ENCODE measurements around the gene PCLO.

Gene PCLO

GRCh38 chr7:82810558-82811259 lies 352.0 kb downstream of the PCLO start:
- DNase-seq: no peak

GRCh38 chr7:82808633-82809032 lies 354.1 kb downstream of the PCLO start:
- DNase-seq: no peak

- no peak for DNase-seq
Observed at GRCh38 chr7:82805527-82805960, 357.1 kb downstream of the PCLO start.

GRCh38 chr7:82803411-82803810 lies 359.3 kb downstream of the PCLO start:
- DNase-seq: no peak

GRCh38 chr7:82789883-82790609 lies 372.6 kb downstream of the PCLO start:
- no peak for DNase-seq

GRCh38 chr7:82778021-82778420 lies 384.7 kb downstream of the PCLO start:
- no peak for DNase-seq

GRCh38 chr7:82762880-82763279 lies 399.8 kb downstream of the PCLO start:
- no peak for DNase-seq

- no peak for DNase-seq
Observed at GRCh38 chr7:82760831-82761230, 401.9 kb downstream of the PCLO start.

- DNase-seq: no peak
Observed at GRCh38 chr7:82760074-82760473, 402.6 kb downstream of the PCLO start.

- no peak for DNase-seq
Observed at GRCh38 chr7:82755705-82756551, 406.8 kb downstream of the PCLO start.

- DNase-seq: no peak
Observed at GRCh38 chr7:82750007-82750406, 412.7 kb downstream of the PCLO start.

GRCh38 chr7:82745820-82746219 lies 416.9 kb downstream of the PCLO start:
- DNase-seq: no peak

GRCh38 chr7:82745117-82745516 lies 417.6 kb downstream of the PCLO start:
- DNase-seq: no peak

GRCh38 chr7:82742163-82742562 lies 420.5 kb downstream of the PCLO start:
- DNase-seq: no peak

GRCh38 chr7:82741493-82741892 lies 421.2 kb downstream of the PCLO start:
- no peak for DNase-seq

- no peak for DNase-seq
Observed at GRCh38 chr7:82740246-82740848, 422.3 kb downstream of the PCLO start.

- no peak for DNase-seq
Observed at GRCh38 chr7:82736633-82737032, 426.1 kb downstream of the PCLO start.

GRCh38 chr7:82732677-82733076 lies 430.0 kb downstream of the PCLO start:
- no peak for DNase-seq

- no peak for DNase-seq
Observed at GRCh38 chr7:82729172-82730030, 433.3 kb downstream of the PCLO start.

- no peak for DNase-seq
Observed at GRCh38 chr7:82726038-82726800, 436.5 kb downstream of the PCLO start.

- DNase-seq: no peak
Observed at GRCh38 chr7:82723411-82723810, 439.3 kb downstream of the PCLO start.
